B cell (primary cell): ENCODE data around the gene SEC16A.

Experiments
- CTCF ChIP-seq: fragments of 200-600 bp; IDR thresholded peaks from one replicate; pipeline ENCODE4 v1.8.0; 2022; ENCODE audit warnings: antibody characterized with exemption, mild to moderate bottlenecking
- EZH2 ChIP-seq: IDR thresholded peaks from 2 replicates; pipeline ENCODE4 v1.6.1; 2012; ENCODE audit warnings: borderline replicate concordance, low read depth, mild to moderate bottlenecking, moderate library complexity, low read length; ENCODE audit not compliant: insufficient read depth, poor library complexity, severe bottlenecking

GRCh38 chr9:136423432-136424146 lies 59.3 kb downstream of the SEC16A start:
- TF ChIP-seq CTCF (no peak), EZH2 (no peak)
